Measurements from ENCODE around the gene ADAMTS2. TPM values are rescaled to one million over a fixed set of nuclear protein-coding genes. Genes with fewer than 3 reads are reported as not detected.

Gene ADAMTS2
- total and polyA plus RNA-seq, 2 donors (not counting 3 experiments of a cell fraction or from before 2014, with no cell fraction given) = not detected

GRCh38 chr5:179274321-179275315, 70.6 kb downstream of the ADAMTS2 start:
- Histone ChIP-seq H3K79me2 (ENCODE audit: control insufficient read depth, insufficient read depth, low read length) (no peaks in the 10 kb centered on the region), H3K27me3 (ENCODE audit: control insufficient read depth in 2 of 2, insufficient read depth in 2 of 2, low read length in 2 of 2) (no peaks in the 10 kb centered on the region), H3K36me3 (ENCODE audit: control insufficient read depth in 2 of 2, extremely low read depth in 1 of 2, insufficient read depth in 2 of 2, low read length in 2 of 2) (no peaks in the 10 kb centered on the region), H3K27ac (ENCODE audit: insufficient read depth, low read depth, low read length) (no peak overlapping the region), H3K9me3 (replicated peaks; ENCODE audit: control insufficient read depth, insufficient read depth, low read length) (no peaks in the 10 kb centered on the region), H3K4me2 (ENCODE audit: insufficient read depth, low read length) (no peak overlapping the region), H2AFZ (ENCODE audit: low read depth, low read length) (no peak overlapping the region), H3K4me3 (replicated peaks in 1 of 3; ENCODE audit: insufficient read depth in 1 of 3, low read depth in 1 of 3, low read length in 3 of 3) (no peak overlapping the region), H4K20me1 (replicated peaks; ENCODE audit: control insufficient read depth, extremely low read depth, insufficient read depth, low read length) (no peaks in the 10 kb centered on the region), H3K9ac (replicated peaks; ENCODE audit: extremely low read depth, insufficient read depth, low read length) (no peak overlapping the region), H3K9me1 (replicated peaks; ENCODE audit: control insufficient read depth, extremely low read depth, insufficient read depth, low read length) (no peaks in the 10 kb centered on the region), H3K4me1 (ENCODE audit: control insufficient read depth, extremely low read depth, insufficient read depth, low read length) (no peaks in the 10 kb centered on the region)
- BruUV-seq (replicated peaks) = no TSS peak
- no peak for TF ChIP-seq POLR2AphosphoS5 (IDR thresholded peaks at IDR 0.05; ENCODE audit: insufficient read depth, low read depth, low read length)
- no peak for TF ChIP-seq GATA2 (IDR thresholded peaks at IDR 0.05; ENCODE audit: insufficient read depth, insufficient read length, low read depth, low read length)
- TF ChIP-seq EZH2 (IDR thresholded peaks at IDR 0.05; ENCODE audit: borderline replicate concordance, low read depth, low read length, severe bottlenecking) = no peak
- TF ChIP-seq JUN (IDR thresholded peaks at IDR 0.05; ENCODE audit: borderline replicate concordance, insufficient read depth, insufficient read length, low read depth) = no peak
- TF ChIP-seq POLR2A (IDR thresholded peaks at IDR 0.05; ENCODE audit: low read depth, low read length) = no peak
- no peak for TF ChIP-seq MYC (IDR thresholded peaks at IDR 0.05; ENCODE audit: low read depth, low read length)
- TF ChIP-seq FOS (IDR thresholded peaks at IDR 0.05; ENCODE audit: borderline replicate concordance, insufficient read depth, low read length) = no peak
- TF ChIP-seq CTCF (IDR thresholded peaks at IDR 0.05; ENCODE audit: extremely low read depth in 1 of 2, insufficient read depth in 1 of 2, low read depth in 1 of 2, low read length in 2 of 2) = no peak
- no peak for TF ChIP-seq MAX (IDR thresholded peaks at IDR 0.05; ENCODE audit: insufficient read depth, insufficient read length)
- dilution Hi-C loops (cut with MboI; ENCODE audit: extremely low pct_ligation_motif_present, low sequenced_read_pairs) = no loop called here
- intact Hi-C loops (cut with micrococcal nuclease) = no loop called here
- FAIRE-seq (no peak), DNase-seq (ENCODE audit: low read depth, low spot score) (no peak)
- ChIA-PET CTCF (no interaction called here), POLR2A (no interaction called here)
